Measurements from ENCODE around the gene SYNRG.

SYNRG gene

GRCh38 chr17:37605813-37606505, 3.3 kb downstream of the SYNRG start:
- DNase-seq (ENCODE audit: low read depth): no peak

GRCh38 chr17:37605081-37605480, 4.1 kb downstream of the SYNRG start:
- DNase-seq (ENCODE audit: low read depth): no peak

DNA sequence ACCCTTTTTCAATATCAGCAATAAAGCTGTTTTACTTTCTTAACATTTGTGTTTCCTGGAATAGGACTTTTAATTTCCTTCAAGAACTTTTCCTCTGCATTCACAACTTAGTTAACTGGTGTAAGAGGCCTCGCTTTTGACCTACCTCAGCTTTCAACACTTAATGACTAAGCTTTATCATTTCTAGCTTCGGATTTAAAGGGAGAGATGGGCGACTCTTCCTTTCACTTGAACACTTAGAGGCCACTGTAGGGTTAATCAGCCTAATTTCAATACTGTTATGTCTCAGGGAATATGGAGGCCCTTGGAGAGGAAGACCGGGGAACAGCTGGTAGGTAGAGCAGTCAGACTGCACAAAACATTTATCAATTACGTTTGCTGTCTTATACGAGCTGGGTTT, 4.7 kb downstream of the SYNRG start:
- no peak for DNase-seq (ENCODE audit: low read depth)

- no peak for DNase-seq (ENCODE audit: low read depth)
Observed at GRCh38 chr17:37598145-37598544, 11.1 kb downstream of the SYNRG start.

DNA sequence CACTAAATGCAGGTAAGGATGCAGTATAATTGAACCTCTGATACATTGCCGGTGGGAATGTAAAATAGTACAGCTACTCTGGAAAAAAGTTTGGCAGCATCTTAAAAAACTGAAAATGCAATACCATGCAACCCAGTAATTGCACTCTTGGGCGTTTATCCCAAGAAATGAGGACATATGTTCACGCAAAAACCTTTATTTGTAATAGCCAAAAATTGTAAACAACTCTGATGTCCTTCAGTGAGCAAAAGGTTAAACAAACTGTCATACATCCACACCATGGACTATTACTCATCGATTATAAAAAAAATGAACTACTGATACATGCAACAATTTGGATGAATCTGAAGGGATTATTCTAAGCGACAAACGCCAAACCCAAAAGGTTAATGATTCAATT, 16.9 kb downstream of the SYNRG start:
- DNase-seq (ENCODE audit: low read depth): no peak

- no peak for DNase-seq (ENCODE audit: low read depth)
Observed at GRCh38 chr17:37585066-37585465, 24.2 kb downstream of the SYNRG start.

DNA sequence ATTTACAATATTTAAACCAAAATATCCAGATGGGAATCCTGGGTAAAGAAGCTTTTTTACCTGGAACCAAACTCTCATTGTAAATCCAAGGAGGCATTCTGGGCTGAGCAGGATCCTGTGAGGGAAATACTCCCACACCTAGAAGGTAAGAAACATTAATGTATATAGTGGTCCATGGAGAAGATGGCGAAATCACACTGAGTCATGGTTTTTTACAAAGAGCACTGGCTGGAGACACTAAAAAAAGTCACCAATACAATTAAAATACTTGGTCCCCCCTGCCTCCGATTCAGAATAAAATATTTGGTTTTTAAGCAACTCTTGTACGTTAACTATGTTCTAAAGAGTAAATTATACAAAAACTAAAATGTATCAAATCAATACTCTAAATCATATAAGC, 32.9 kb downstream of the SYNRG start:
- no peak for DNase-seq (ENCODE audit: low read depth)

DNA sequence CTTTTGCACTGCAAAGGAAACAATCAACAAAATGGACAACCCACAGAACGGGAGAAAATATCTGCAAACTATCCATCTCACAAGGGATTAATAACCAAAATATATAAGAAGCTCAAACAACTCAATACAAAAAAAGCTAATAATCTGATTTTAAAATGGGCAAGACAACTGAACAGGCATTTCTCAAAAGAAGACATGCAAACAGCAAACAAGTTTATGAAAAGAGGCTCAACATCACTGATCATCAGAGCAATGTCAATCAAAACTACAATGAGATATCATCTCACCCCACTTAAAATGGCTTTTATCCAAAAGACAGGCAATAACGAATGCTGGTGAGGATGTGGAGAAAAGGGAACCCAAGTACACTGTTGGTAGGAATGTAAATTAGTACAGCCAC, 34.8 kb downstream of the SYNRG start:
- no peak for DNase-seq (ENCODE audit: low read depth)

DNA sequence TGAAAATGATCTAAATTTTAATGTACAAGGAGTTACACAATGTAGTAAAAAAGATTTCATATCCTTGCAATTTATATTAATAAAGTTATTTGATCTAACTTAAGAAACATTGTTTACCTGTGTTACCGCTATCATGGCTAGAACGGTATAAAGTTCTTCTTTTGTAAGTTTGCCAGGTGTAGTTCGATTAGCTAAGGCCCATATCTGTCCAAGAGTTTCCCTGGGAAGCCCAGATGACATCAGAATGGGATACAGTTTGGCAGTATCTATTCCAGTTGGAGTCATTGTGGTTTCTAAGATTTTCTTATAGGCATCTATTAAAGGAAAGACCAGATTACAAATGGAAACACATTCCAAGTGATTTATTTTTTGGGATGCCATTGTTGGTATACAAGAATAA, 37.5 kb downstream of the SYNRG start:
- no peak for DNase-seq (ENCODE audit: low read depth)

GRCh38 chr17:37570527-37571093, 38.6 kb downstream of the SYNRG start:
- peak; percentile 7 for DNase-seq (ENCODE audit: low read depth)

GRCh38 chr17:37568350-37569053, 40.7 kb downstream of the SYNRG start:
- DNase-seq (ENCODE audit: low read depth): no peak

GRCh38 chr17:37567538-37567937, 41.7 kb downstream of the SYNRG start:
- no peak for DNase-seq (ENCODE audit: low read depth)

- DNase-seq (ENCODE audit: low read depth): no peak
Observed at GRCh38 chr17:37567137-37567536, 42.1 kb downstream of the SYNRG start.

GRCh38 chr17:37564252-37564651, 45.0 kb downstream of the SYNRG start:
- DNase-seq (ENCODE audit: low read depth): no peak

GRCh38 chr17:37562016-37562745, 47.0 kb downstream of the SYNRG start:
- DNase-seq (ENCODE audit: low read depth): no peak

GRCh38 chr17:37558299-37558698, 50.9 kb downstream of the SYNRG start:
- no peak for DNase-seq (ENCODE audit: low read depth)

DNA sequence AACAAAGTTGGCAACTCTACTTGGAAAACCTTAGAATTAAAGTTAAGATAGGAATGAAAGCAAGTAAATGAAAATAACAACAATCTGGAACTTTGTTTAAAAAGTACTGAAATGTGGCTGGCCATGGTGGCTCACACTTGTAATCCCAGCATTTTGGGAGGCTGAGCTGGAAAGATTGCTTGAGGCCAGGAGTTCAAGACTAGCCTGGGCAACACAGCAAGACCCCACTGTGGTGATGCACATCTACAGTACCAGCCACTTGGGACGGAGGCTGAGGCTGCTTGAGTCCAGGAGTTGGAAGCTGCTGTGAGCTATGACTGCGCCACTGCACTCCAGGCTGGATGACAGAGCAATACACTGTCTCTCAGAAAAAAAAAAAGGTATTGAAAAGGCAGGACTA, 51.7 kb downstream of the SYNRG start:
- DNase-seq (ENCODE audit: low read depth): no peak

- DNase-seq (ENCODE audit: low read depth): no peak
Observed at GRCh38 chr17:37555386-37555785, 53.8 kb downstream of the SYNRG start.

- no peak for DNase-seq (ENCODE audit: low read depth)
Observed at GRCh38 chr17:37553401-37553966, 55.7 kb downstream of the SYNRG start.

DNA sequence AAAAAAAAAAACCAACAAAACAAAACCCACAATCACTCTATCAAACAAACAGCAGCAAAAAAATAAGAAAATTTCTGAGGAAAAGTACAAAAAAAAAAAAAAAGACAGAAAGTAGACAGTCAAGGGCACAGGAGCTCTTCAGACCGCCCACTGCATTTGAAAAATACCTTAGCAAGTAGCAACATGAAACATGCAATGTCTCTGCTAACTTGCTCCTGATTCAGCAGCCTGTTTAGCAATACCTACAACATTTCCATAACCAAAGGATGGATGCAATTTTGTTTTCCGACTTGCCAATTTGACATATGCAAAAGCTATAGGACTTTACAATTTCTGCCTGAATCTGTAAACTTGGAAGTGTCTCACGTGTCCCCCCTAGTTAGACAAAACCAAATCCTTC, 57.4 kb downstream of the SYNRG start:
- no peak for DNase-seq (ENCODE audit: low read depth)

DNA sequence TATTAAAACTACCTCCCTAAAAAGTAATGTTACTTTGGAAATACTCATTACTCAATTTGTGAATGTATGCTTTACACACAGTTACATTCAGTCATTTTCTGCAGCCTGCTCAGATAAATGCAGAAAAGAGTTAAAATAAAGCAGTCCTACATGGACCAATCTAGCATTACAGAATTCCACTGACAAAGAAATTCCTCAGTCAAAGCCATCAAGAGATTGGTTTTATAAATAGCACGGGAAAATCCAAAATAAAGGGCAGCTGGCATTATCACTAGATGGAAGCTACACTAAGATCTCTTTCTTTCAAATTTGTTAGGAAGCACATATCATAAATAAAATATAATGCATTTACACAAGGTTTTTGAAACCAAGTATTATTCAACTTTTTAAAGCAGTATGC, 61.2 kb downstream of the SYNRG start:
- DNase-seq (ENCODE audit: low read depth): no peak

DNA sequence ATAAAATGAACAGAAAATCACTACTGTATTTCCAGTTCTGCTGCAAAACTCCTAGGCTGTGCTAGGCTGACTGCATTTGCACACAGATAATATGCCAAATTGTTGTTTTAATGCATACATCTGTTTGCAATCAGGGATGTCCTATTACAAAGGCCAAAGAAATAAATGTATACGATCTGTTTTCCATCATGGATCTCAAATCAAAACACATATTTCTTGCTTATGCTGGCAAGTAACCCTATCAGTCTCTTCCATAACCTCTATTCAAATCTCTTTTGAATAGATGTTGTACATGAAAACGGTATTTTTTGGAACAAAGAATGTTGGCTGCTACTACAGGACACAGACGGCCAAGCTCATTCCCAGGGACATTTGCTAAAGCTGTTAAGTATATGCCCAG, 62.9 kb downstream of the SYNRG start:
- DNase-seq (ENCODE audit: low read depth): no peak

DNA sequence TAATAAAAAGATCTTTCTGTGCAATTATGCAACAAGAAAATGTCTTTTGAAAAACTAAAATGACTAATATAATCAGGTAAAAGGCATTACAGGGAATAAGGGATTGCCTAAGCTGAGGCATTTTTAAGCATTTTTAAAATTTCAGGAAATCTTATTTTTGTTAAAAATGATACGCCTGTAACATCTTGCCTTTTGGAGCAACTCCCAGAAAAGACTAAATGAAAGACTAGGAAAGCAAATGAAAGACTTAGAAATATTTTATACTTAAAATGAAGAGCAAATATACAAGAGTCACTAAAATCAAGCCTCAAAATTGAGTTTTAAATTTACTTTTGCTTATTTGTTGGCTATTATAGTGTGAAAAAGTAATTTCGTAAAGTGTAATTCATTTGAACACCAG, 63.7 kb downstream of the SYNRG start:
- DNase-seq (ENCODE audit: low read depth): no peak

Measured in activated T-cell treated with anti-CD3 and anti-CD28 coated beads for 24 hours (primary cell).